ENCODE results near the gene AMOT. TPM values are rescaled to one million over a fixed set of nuclear protein-coding genes. Genes with fewer than 3 reads are reported as not detected.
"Not testable (repeated sequence)": the region's sequence is repeated elsewhere in the genome, so short reads cannot be mapped to it uniquely, and the experiment has no call there.

The AMOT gene
- total and polyA plus RNA-seq, 11 donors: 0.61 to 10.5 (median 6.0) TPM

DNA sequence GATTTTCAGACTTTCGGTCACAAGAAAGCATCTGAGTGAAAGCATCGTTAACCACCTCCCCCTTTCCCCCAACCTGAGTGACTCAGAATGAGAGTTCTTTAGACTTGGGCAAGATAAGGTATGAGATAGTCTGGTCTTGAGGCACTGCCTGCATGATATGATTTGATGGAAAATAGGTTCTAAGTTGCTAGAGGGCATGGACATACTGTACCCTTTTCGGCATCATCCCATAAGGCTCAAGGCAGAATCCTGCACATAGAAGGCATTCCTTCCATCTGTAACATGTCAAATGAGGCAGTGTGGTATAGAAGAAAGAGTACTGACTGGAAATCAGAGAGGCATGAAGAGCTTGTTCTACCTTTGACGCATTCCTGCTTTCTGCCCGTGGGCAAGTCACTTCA lies 16.8 kb upstream of the AMOT start:
- Histone ChIP-seq H3K4me1 (no peaks in the 10 kb centered on the region), H3K4me3 (no peak overlapping the region), H3K36me3 (no peaks in the 10 kb centered on the region), H3K9me3 (no peaks in the 10 kb centered on the region), H3K27ac (no peak overlapping the region), H3K27me3 (peaks cover 0 to 11% (median 0%) of the 10 kb centered on the region in 9 donors)
- DNase-seq (no peak), ATAC-seq (no peak)
- 75 to 95% (median 82%) methylated on average over 5 of the region's 5 CpGs for WGBS, 4 donors
- TF ChIP-seq, protein P1, sequence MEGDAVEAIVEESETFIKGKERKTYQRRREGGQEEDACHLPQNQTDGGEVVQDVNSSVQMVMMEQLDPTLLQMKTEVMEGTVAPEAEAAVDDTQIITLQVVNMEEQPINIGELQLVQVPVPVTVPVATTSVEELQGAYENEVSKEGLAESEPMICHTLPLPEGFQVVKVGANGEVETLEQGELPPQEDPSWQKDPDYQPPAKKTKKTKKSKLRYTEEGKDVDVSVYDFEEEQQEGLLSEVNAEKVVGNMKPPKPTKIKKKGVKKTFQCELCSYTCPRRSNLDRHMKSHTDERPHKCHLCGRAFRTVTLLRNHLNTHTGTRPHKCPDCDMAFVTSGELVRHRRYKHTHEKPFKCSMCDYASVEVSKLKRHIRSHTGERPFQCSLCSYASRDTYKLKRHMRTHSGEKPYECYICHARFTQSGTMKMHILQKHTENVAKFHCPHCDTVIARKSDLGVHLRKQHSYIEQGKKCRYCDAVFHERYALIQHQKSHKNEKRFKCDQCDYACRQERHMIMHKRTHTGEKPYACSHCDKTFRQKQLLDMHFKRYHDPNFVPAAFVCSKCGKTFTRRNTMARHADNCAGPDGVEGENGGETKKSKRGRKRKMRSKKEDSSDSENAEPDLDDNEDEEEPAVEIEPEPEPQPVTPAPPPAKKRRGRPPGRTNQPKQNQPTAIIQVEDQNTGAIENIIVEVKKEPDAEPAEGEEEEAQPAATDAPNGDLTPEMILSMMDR (IDR thresholded peaks at IDR 0.05): no peak
- TF ChIP-seq POLR2A (IDR thresholded peaks at IDR 0.05): no peak
- intact Hi-C loops (cut with DNase I): no loop called here

DNA sequence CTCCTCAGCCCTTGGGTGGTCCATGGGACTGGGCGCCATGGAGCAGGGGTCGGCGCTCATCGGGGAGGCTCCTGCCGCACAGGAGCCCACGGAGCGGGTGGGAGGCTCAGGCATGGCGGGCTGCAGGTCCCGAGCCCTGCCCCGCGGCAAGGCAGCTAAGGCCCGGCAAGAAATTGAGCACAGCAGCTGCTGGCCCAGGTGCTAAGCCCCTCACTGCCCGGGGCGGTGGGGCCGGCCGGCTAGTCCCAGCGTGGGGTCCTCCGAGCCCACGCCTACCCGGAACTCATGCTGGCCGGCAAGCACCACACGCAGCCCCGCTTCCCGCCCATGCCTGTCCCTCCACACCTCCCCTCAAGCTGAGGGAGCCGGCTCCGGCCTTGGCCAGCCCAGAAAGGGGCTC lies 14.3 kb upstream of the AMOT start:
- ATAC-seq; H3K9me3 ChIP-seq; H3K4me3 ChIP-seq; intact Hi-C loops (cut with DNase I); DNase-seq; H3K27ac ChIP-seq; H3K4me1 ChIP-seq; H3K36me3 ChIP-seq: not testable (repeated sequence)
- 73 to 98% (median 92%) methylated on average over 2 to 26 of the region's 26 CpGs for WGBS, 4 donors
- peaks cover 0 to 12% (median 0%) of the 10 kb centered on the region in 9 donors for H3K27me3 ChIP-seq

DNA sequence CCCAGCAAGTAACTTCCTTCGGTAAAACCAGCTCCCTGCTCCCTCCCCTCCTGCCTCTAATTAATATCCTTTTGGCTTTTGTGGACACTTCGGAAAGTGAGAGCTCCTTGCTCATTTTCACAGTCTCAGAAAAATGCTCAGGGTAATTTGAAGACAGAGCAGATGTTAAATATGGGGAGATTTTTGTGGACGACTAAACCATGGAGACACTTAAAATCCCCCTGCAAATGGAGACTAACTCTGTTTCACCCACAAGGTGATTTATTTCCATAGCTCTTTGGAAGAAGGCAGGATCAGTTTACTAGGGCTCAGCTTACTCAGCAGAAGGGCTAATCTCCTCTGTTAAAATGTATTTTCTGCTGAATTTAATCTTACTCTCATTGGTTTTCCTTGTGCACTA lies 12.2 kb upstream of the AMOT start:
- 59 to 78% (median 74%) methylated on average over 3 of the region's 3 CpGs for WGBS, 4 donors
- no peaks in the 10 kb centered on the region for H3K36me3 ChIP-seq
- intact Hi-C loops (cut with DNase I): no loop called here
- DNase-seq (no peak), ATAC-seq (no peak)
- H3K27ac ChIP-seq: no peak overlapping the region
- peaks cover 0 to 5% (median 0%) of the 10 kb centered on the region in 12 donors for H3K4me1 ChIP-seq
- peaks cover 0 to 17% (median 0%) of the 10 kb centered on the region in 9 donors for H3K27me3 ChIP-seq
- no peak overlapping the region for H3K4me3 ChIP-seq
- no peak for TF ChIP-seq POLR2A (IDR thresholded peaks at IDR 0.05)
- TF ChIP-seq, protein P1 (IDR thresholded peaks at IDR 0.05): no peak
- H3K9me3 ChIP-seq: no peaks in the 10 kb centered on the region

DNA sequence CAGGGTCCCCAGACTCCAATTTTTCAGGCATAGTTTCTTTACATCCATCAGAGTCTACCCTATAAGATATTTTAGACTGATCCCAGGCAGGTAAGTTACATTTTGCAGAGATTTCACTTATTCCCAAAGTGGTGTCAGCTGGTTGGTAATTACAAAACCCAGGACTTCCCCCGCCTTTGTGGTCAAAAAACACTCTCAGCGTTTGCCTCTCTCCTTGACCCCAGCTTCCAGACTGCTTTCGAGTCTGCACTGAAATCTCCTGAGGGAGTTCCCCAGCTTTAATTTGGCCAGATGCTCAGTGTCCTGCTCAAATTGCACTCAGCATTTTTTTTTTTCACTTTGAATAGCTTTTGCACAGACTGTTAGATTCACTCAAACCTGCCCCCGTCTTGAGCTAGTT lies 11.2 kb upstream of the AMOT start:
- H3K9me3 ChIP-seq: no peaks in the 10 kb centered on the region
- H3K27me3 ChIP-seq: peaks cover 0 to 17% (median 0%) of the 10 kb centered on the region in 9 donors
- DNase-seq: peak in 2 of 5 donors; percentile 14 to 17
- H3K4me1 ChIP-seq: peaks cover 0 to 5% (median 0%) of the 10 kb centered on the region in 12 donors
- H3K27ac ChIP-seq: no peak overlapping the region
- peak in 2 of 4 donors; percentile 47 to 54 for ATAC-seq
- H3K4me3 ChIP-seq: no peak overlapping the region
- 35 to 51% (median 42%) methylated on average over 4 of the region's 4 CpGs for WGBS, 4 donors
- intact Hi-C loops (cut with DNase I): no loop called here
- no peaks in the 10 kb centered on the region for H3K36me3 ChIP-seq
- TF ChIP-seq, protein P1 (IDR thresholded peaks at IDR 0.05): no peak
- no peak for TF ChIP-seq POLR2A (IDR thresholded peaks at IDR 0.05)

DNA sequence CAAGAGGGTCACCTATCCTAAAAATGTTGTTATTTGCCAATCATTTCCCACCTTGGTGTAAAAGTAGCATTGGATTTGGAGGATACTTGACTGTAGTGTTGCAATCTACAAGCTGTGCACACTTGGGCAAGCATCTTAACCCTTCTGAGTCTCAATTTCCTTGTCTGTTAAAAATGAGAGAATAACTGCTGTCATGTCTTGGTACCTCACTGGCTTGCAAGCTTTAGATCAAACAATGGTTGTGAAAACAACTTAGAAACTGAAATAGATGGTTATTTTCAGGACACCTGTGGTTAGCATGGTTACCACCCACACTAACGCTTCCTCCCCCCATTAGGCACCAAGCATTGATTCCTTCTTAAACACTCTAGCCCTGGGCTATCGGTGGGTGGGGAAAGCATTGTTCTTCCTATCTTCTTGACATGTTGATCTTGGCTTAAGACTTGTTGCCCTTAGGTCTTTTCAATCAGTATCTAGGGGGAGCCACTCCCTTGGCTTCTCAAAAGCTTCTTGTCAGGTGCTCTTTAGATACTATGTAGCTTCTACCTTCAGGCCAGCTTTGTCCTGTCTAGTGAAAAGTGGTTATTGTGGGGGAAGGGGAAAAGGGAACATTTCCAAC lies 10.6 kb upstream of the AMOT start:
- no peak for ATAC-seq
- H3K4me1 ChIP-seq: peaks cover 0 to 9% (median 0%) of the 10 kb centered on the region in 12 donors
- no peak for DNase-seq
- 47 to 79% (median 55%) methylated on average over 2 of the region's 2 CpGs for WGBS, 4 donors
- no peaks in the 10 kb centered on the region for H3K36me3 ChIP-seq
- H3K27me3 ChIP-seq: peaks cover 0 to 17% (median 0%) of the 10 kb centered on the region in 9 donors
- no peak overlapping the region for H3K27ac ChIP-seq
- intact Hi-C loops (cut with DNase I): no loop called here
- TF ChIP-seq, protein P1 (IDR thresholded peaks at IDR 0.05): no peak
- no peak for TF ChIP-seq POLR2A (IDR thresholded peaks at IDR 0.05)
- H3K9me3 ChIP-seq: no peaks in the 10 kb centered on the region
- no peak overlapping the region for H3K4me3 ChIP-seq
